ENCODE results near the gene PTPRG. TPM values are rescaled to one million over a fixed set of nuclear protein-coding genes. Genes with fewer than 3 reads are reported as not detected.
A peak's percentile ranks its signal among the peaks of the same experiment; 100 is the strongest.

PTPRG gene
- total RNA-seq, 1 donor, result 148 TPM

DNA sequence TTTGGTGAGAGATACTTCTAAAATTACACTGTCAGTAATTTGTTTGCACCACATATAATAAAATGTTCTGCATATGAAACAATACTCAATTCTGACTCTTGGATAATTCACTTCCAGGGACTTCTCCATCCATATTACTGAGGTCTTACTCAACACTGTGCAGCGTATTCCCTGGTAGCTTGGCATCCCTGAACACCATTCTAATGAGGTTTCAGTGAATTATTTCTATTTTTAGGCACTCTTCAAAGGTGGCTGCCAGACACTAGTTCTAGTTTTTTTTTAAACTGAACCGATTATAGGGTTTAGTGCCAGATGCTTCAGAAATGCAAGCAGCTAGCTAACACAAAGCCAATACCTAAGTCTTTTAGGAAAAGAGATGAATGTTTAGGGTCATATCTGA, 528.7 kb downstream of the PTPRG start:
- no peak overlapping the region for H2AFZ ChIP-seq (ENCODE audit: low read length)
- no peak overlapping the region for H3K4me2 ChIP-seq (ENCODE audit: insufficient read depth, low read length)
- H3K79me2 ChIP-seq (ENCODE audit: insufficient read depth, low read length), result no peaks in the 10 kb centered on the region
- no peak overlapping the region for H3K27ac ChIP-seq (ENCODE audit: low read depth, low read length)
- DNase-seq (ENCODE audit: insufficient read length, low spot score, missing footprints), result no peak
- no peaks in the 10 kb centered on the region for H3K4me1 ChIP-seq (ENCODE audit: insufficient read depth, low read length)
- no peaks in the 10 kb centered on the region for H4K20me1 ChIP-seq (ENCODE audit: insufficient read depth, low read length)
- H3K9me3 ChIP-seq (ENCODE audit: low read depth, low read length), result no peaks in the 10 kb centered on the region
- no peak overlapping the region for H3K4me3 ChIP-seq (ENCODE audit: insufficient read depth, low read length)
- H3K36me3 ChIP-seq (ENCODE audit: insufficient read depth, low read length), result no peaks in the 10 kb centered on the region
- no peaks in the 10 kb centered on the region for H3K27me3 ChIP-seq (ENCODE audit: insufficient read depth, low read length)
- TF ChIP-seq, protein P1, sequence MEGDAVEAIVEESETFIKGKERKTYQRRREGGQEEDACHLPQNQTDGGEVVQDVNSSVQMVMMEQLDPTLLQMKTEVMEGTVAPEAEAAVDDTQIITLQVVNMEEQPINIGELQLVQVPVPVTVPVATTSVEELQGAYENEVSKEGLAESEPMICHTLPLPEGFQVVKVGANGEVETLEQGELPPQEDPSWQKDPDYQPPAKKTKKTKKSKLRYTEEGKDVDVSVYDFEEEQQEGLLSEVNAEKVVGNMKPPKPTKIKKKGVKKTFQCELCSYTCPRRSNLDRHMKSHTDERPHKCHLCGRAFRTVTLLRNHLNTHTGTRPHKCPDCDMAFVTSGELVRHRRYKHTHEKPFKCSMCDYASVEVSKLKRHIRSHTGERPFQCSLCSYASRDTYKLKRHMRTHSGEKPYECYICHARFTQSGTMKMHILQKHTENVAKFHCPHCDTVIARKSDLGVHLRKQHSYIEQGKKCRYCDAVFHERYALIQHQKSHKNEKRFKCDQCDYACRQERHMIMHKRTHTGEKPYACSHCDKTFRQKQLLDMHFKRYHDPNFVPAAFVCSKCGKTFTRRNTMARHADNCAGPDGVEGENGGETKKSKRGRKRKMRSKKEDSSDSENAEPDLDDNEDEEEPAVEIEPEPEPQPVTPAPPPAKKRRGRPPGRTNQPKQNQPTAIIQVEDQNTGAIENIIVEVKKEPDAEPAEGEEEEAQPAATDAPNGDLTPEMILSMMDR (IDR thresholded peaks at IDR 0.05; ENCODE audit: extremely low read depth, low read depth, low read length), result no peak

- Histone ChIP-seq H3K4me2 (ENCODE audit: insufficient read depth, low read length) (no peak overlapping the region), H3K4me1 (ENCODE audit: insufficient read depth, low read length) (no peaks in the 10 kb centered on the region), H3K79me2 (ENCODE audit: insufficient read depth, low read length) (no peaks in the 10 kb centered on the region), H3K4me3 (ENCODE audit: insufficient read depth, low read length) (no peak overlapping the region), H3K9me3 (ENCODE audit: low read depth, low read length) (no peaks in the 10 kb centered on the region), H3K27me3 (ENCODE audit: insufficient read depth, low read length) (no peaks in the 10 kb centered on the region), H3K27ac (ENCODE audit: low read depth, low read length) (no peak overlapping the region), H4K20me1 (ENCODE audit: insufficient read depth, low read length) (no peaks in the 10 kb centered on the region), H2AFZ (ENCODE audit: low read length) (no peak overlapping the region), H3K36me3 (ENCODE audit: insufficient read depth, low read length) (no peaks in the 10 kb centered on the region)
- TF ChIP-seq, protein P1 (IDR thresholded peaks at IDR 0.05; ENCODE audit: extremely low read depth, low read depth, low read length), result no peak
- DNase-seq (ENCODE audit: insufficient read length, low spot score, missing footprints), result no peak
Measured at GRCh38 chr3:62090519-62090918, 529.1 kb downstream of the PTPRG start.

DNA sequence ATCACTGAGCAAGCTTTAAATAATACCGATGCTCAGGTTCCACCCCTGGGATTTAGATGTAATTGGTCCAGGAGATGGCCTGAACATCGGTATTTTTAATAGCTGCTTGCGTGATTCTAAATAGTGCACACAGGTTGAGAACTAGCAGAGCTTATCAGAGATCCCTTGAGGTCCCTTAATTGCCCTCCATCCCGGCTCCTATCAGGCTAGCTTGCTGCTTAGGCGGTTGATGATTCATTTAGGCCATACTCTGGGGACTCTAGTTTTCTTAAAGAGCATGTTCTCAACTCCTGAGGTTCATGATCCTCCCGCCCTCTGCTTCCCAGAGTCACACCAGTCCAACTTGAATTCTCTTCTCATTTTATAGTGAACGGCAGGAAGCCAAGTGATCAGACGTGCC, 531.7 kb downstream of the PTPRG start:
- Histone ChIP-seq H3K4me1 (ENCODE audit: insufficient read depth, low read length) (no peaks in the 10 kb centered on the region), H3K27me3 (ENCODE audit: insufficient read depth, low read length) (no peaks in the 10 kb centered on the region), H3K79me2 (ENCODE audit: insufficient read depth, low read length) (no peaks in the 10 kb centered on the region), H3K4me3 (ENCODE audit: insufficient read depth, low read length) (no peak overlapping the region), H3K9me3 (ENCODE audit: low read depth, low read length) (no peaks in the 10 kb centered on the region), H3K4me2 (ENCODE audit: insufficient read depth, low read length) (no peak overlapping the region), H4K20me1 (ENCODE audit: insufficient read depth, low read length) (no peaks in the 10 kb centered on the region), H2AFZ (ENCODE audit: low read length) (no peak overlapping the region), H3K36me3 (ENCODE audit: insufficient read depth, low read length) (no peaks in the 10 kb centered on the region), H3K27ac (ENCODE audit: low read depth, low read length) (no peak overlapping the region)
- TF ChIP-seq, protein P1 (IDR thresholded peaks at IDR 0.05; ENCODE audit: extremely low read depth, low read depth, low read length), result no peak
- no peak for DNase-seq (ENCODE audit: insufficient read length, low spot score, missing footprints)

DNA sequence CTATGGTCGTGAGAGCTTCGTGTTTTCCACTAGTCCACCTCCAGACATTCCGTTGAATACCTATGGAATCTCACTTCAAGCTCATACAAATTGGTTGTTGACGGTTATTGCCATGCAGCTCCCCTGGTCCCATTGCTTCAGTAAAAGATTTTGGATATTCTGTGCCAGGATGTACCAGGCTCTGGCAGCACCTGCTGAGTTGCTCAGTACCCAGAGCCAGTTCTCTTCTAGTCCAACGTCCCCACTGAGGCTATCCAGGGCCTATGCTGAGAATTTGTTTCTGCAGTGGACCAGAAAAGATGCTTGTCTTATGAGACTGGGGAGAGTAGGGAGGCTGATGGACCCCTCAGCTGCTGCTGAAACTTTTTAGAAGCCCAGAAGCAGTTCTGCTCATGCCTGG, 533.1 kb downstream of the PTPRG start:
- TF ChIP-seq, protein P1 (IDR thresholded peaks at IDR 0.05; ENCODE audit: extremely low read depth, low read depth, low read length), result no peak
- Histone ChIP-seq H3K36me3 (ENCODE audit: insufficient read depth, low read length) (no peaks in the 10 kb centered on the region), H4K20me1 (ENCODE audit: insufficient read depth, low read length) (no peaks in the 10 kb centered on the region)

More for the DNA sequence above, 533.1 kb downstream of the PTPRG start:
- H3K4me3 ChIP-seq (ENCODE audit: insufficient read depth, low read length), result no peak overlapping the region
- H3K4me1 ChIP-seq (ENCODE audit: insufficient read depth, low read length), result no peaks in the 10 kb centered on the region
- H2AFZ ChIP-seq (ENCODE audit: low read length), result no peak overlapping the region
- H3K79me2 ChIP-seq (ENCODE audit: insufficient read depth, low read length), result no peaks in the 10 kb centered on the region
- H3K27me3 ChIP-seq (ENCODE audit: insufficient read depth, low read length), result no peaks in the 10 kb centered on the region
- DNase-seq (ENCODE audit: insufficient read length, low spot score, missing footprints), result peak; percentile 6
- H3K9me3 ChIP-seq (ENCODE audit: low read depth, low read length), result no peaks in the 10 kb centered on the region
- no peak overlapping the region for H3K27ac ChIP-seq (ENCODE audit: low read depth, low read length)
- no peak overlapping the region for H3K4me2 ChIP-seq (ENCODE audit: insufficient read depth, low read length)

Measured in osteoblast (primary cell).